Testis (tissue), 2 donors: ENCODE measurements around the gene LEMD3.

Source experiments
- POLR2A ChIP-seq: fragments of 450-650 bp; IDR thresholded peaks from one replicate; pipeline ENCODE4 v1.6.1; 2017; ENCODE audit warnings: antibody characterized with exemption, mild to moderate bottlenecking, moderate library complexity
- TF ChIP-seq, protein P1 (sequence below), 3 experiments: fragments of 450-650 bp in 2 of 3; fragments of 200-600 bp in 1 of 3; sonication (generic) in 1 of 3; IDR thresholded peaks; one replicate each; pipeline ENCODE4 v1.5.1; 2016 to 2019; ENCODE audit warnings: antibody characterized with exemption in 3 of 3, mild to moderate bottlenecking in 2 of 3, moderate library complexity in 1 of 3

DNA sequence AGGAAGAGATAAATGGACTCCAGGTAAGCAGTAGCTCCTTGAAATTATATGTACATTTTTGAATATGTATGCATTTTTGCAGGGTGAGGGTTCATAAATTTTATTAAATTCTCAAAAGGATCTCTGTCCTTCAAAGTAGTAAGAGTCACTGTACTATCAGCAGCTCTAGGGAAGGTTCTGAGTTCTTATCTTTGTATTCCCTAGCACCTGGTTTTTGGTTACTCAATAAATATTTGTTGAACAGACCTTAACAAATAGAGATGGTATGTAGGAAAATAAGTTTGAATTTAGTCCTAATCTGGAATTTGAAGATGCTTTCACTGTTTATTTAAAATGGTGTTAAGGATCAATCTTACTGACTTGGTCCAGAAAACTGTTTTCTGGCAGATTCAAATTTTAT, 18.3 kb downstream of the LEMD3 start:
- TF ChIP-seq, protein P1, sequence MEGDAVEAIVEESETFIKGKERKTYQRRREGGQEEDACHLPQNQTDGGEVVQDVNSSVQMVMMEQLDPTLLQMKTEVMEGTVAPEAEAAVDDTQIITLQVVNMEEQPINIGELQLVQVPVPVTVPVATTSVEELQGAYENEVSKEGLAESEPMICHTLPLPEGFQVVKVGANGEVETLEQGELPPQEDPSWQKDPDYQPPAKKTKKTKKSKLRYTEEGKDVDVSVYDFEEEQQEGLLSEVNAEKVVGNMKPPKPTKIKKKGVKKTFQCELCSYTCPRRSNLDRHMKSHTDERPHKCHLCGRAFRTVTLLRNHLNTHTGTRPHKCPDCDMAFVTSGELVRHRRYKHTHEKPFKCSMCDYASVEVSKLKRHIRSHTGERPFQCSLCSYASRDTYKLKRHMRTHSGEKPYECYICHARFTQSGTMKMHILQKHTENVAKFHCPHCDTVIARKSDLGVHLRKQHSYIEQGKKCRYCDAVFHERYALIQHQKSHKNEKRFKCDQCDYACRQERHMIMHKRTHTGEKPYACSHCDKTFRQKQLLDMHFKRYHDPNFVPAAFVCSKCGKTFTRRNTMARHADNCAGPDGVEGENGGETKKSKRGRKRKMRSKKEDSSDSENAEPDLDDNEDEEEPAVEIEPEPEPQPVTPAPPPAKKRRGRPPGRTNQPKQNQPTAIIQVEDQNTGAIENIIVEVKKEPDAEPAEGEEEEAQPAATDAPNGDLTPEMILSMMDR (IDR thresholded peaks at IDR 0.05): no peak
- TF ChIP-seq POLR2A: no peak
